Smooth muscle cell (in vitro differentiated cells): ENCODE results near the gene SNRPD1. TPM values are rescaled to one million over a fixed set of nuclear protein-coding genes. Genes with fewer than 3 reads are reported as not detected.
"Not testable (repeated sequence)": the region's sequence is repeated elsewhere in the genome, so short reads cannot be mapped to it uniquely, and the experiment has no call there.

ENCODE experiments used
- DNase-seq: peaks from one replicate; lab custom pipeline; 2025; ENCODE audit not compliant: unreplicated experiment; lab: John Stamatoyannopoulos, UW
- H2AFZ ChIP-seq: fragments of 200-600 bp; sonication (generic); 2 replicates; pipeline ENCODE4 v1.6.0; 2016; ENCODE audit warnings: antibody characterized with exemption, low read depth, mild to moderate bottlenecking
- H3F3A ChIP-seq: fragments of 200-600 bp; sonication (generic); 2 replicates; pipeline ENCODE4 v1.6.0; 2017; ENCODE audit warnings: antibody characterized with exemption, low read depth
- H3K27ac ChIP-seq: fragments of 200-600 bp; sonication (generic); 2 replicates; pipeline ENCODE4 v1.5.1; 2016; ENCODE audit warnings: low read depth, mild to moderate bottlenecking
- H3K27me3 ChIP-seq: fragments of 200-600 bp; sonication (generic); 2 replicates; pipeline ENCODE4 v1.6.1; 2016; ENCODE audit warnings: low read depth, mild to moderate bottlenecking
- H3K36me3 ChIP-seq: fragments of 200-600 bp; sonication (generic); 2 replicates; pipeline ENCODE4 v1.5.1; 2016; ENCODE audit warnings: low read depth
- H3K4me1 ChIP-seq: fragments of 200-600 bp; sonication (generic); 2 replicates; pipeline ENCODE4 v1.5.1; 2016; ENCODE audit warnings: low read depth
- H3K4me2 ChIP-seq: fragments of 200-600 bp; sonication (generic); 2 replicates; pipeline ENCODE4 v1.6.0; 2016; ENCODE audit warnings: mild to moderate bottlenecking
- H3K4me3 ChIP-seq: fragments of 200-600 bp; sonication (generic); 2 replicates; pipeline ENCODE4 v1.5.1; 2016; ENCODE audit warnings: mild to moderate bottlenecking
- H3K79me2 ChIP-seq: fragments of 200-600 bp; sonication (generic); 2 replicates; pipeline ENCODE4 v1.6.0; 2016; ENCODE audit warnings: low read depth, mild to moderate bottlenecking
- H3K9ac ChIP-seq: fragments of 200-600 bp; sonication (generic); 2 replicates; pipeline ENCODE4 v1.6.0; 2016; ENCODE audit warnings: low read depth
- H3K9me3 ChIP-seq: fragments of 200-600 bp; sonication (generic); replicated peaks from 2 replicates; pipeline ENCODE4 v1.5.1; 2016; ENCODE audit warnings: low read depth
- H4K20me1 ChIP-seq: fragments of 200-600 bp; sonication (generic); 2 replicates; pipeline ENCODE4 v1.6.0; 2016; ENCODE audit warnings: low read depth
- WGBS: methylation state at CpG from one replicate; pipeline ENCODE4 v1.1.7; 2016; ENCODE audit warnings: low lambda C conversion rate; 5-methylcytosine and 5-hydroxymethylcytosine counted together
- polyA plus RNA-seq: library from polyadenylated mRNA; unstranded; fragments of >200 nt; fragmentation: Nextera tagmentation; extraction: Ambion mirVana; gene quantifications from 2 replicates; pipeline ENCODE4 v1.2.1, GENCODE V29; 2016
- total RNA-seq: library from RNA; depleted of rRNA; stranded (reverse); fragments of >200 nt; gene quantifications from 2 replicates; pipeline ENCODE4 v1.2.3, GENCODE V29; 2014
- TF ChIP-seq, protein P1 (sequence below): fragments of 200-600 bp; sonication (generic); IDR thresholded peaks from 2 replicates; pipeline ENCODE4 v1.5.1; 2017; ENCODE audit warnings: borderline replicate concordance, mild to moderate bottlenecking, antibody characterized with exemption; ENCODE audit not compliant: insufficient read depth, poor library complexity, severe bottlenecking

The SNRPD1 gene
- total and polyA plus RNA-seq, 2 experiments from 2014 or later, result 23.0 to 129 TPM

DNA sequence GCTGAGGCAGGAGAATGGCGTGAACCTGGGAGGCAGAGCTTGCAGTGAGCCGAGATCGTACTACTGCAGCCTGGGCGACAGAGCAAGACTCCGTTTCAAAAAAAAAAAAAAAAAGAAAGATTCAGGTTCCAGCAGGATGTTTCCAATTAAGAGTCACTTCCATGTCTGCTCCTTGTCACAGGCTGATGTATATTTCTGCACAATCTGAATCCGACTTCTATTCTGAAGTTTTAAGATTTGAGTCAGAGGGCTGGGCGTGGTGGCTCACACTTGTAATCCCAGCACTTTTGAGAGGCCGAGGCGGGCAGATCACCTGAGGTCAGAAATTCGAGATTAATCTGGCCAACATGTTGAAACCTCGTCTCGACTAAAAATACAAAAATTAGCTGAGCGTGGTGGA lies 24.7 kb downstream of the SNRPD1 start:
- Histone ChIP-seq H3K4me1 (no peaks in the 10 kb centered on the region), H3K27ac (no peak overlapping the region), H3K9me3 (no peaks in the 10 kb centered on the region), H3F3A (no peaks in the 10 kb centered on the region), H3K9ac (no peak overlapping the region), H3K4me2 (no peak overlapping the region), H3K27me3 (no peaks in the 10 kb centered on the region), H3K79me2 (no peaks in the 10 kb centered on the region), H3K36me3 (peaks cover 2% of the 10 kb centered on the region), H2AFZ (no peak overlapping the region), H4K20me1 (no peaks in the 10 kb centered on the region), H3K4me3 (no peak overlapping the region)
- no peak for DNase-seq
- WGBS, result 92% methylated on average over 13 of the region's 13 CpGs
- TF ChIP-seq, protein P1, sequence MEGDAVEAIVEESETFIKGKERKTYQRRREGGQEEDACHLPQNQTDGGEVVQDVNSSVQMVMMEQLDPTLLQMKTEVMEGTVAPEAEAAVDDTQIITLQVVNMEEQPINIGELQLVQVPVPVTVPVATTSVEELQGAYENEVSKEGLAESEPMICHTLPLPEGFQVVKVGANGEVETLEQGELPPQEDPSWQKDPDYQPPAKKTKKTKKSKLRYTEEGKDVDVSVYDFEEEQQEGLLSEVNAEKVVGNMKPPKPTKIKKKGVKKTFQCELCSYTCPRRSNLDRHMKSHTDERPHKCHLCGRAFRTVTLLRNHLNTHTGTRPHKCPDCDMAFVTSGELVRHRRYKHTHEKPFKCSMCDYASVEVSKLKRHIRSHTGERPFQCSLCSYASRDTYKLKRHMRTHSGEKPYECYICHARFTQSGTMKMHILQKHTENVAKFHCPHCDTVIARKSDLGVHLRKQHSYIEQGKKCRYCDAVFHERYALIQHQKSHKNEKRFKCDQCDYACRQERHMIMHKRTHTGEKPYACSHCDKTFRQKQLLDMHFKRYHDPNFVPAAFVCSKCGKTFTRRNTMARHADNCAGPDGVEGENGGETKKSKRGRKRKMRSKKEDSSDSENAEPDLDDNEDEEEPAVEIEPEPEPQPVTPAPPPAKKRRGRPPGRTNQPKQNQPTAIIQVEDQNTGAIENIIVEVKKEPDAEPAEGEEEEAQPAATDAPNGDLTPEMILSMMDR, result no peak

DNA sequence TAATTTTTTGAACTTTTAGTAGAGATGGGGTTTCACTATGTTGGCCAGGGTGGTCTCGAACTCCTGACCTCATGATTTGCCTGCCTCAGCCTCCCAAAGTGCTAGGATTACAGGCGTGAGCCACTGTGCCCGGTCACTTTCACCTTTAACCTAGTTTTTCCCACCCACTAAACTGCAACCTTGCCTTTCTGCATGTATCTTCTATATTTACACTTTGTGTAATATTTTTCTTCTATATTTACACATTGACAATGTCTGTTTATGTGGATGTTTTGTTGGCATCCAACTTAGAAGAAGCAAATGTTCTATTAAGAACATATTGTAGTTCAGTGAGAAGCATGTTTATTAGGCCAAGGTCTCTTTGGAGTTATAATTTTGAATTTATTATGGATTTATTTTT lies 26.7 kb downstream of the SNRPD1 start:
- Histone ChIP-seq H3K4me2 (no peak overlapping the region), H3K4me3 (no peak overlapping the region), H3F3A (no peaks in the 10 kb centered on the region), H4K20me1 (no peaks in the 10 kb centered on the region), H3K27ac (no peak overlapping the region), H3K9ac (no peak overlapping the region), H3K79me2 (no peaks in the 10 kb centered on the region), H3K27me3 (no peaks in the 10 kb centered on the region), H2AFZ (no peak overlapping the region), H3K36me3 (no peaks in the 10 kb centered on the region), H3K4me1 (no peaks in the 10 kb centered on the region), H3K9me3 (no peaks in the 10 kb centered on the region)
- 98% methylated on average over 3 of the region's 3 CpGs for WGBS
- TF ChIP-seq, protein P1, result no peak
- DNase-seq, result no peak

DNA sequence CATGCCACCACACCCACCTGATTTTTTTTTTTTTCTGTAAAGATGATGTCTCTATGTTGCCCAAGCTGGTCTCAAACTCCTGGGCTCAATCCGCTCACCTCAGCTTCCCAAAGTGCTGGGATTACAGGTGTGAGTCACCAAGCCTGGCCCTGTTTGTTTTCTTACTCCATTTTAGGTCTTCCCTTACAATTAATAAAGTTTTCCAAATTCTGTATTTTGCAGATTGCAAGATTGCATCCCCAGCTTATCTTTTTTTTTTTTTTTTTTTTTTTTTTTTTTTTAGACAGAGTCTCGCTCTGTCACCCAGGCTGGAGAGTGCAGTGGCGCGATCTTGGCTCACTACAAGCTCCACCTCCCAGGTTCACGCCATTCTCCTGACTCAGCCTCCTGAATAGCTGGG lies 28.3 kb downstream of the SNRPD1 start:
- not testable (repeated sequence) for H4K20me1 ChIP-seq, H3K4me1 ChIP-seq, H2AFZ ChIP-seq, H3K4me2 ChIP-seq, H3F3A ChIP-seq, DNase-seq, H3K79me2 ChIP-seq, H3K9ac ChIP-seq, H3K4me3 ChIP-seq, H3K36me3 ChIP-seq, H3K27ac ChIP-seq, H3K9me3 ChIP-seq, H3K27me3 ChIP-seq
- 100% methylated on average over 5 of the region's 5 CpGs for WGBS

DNA sequence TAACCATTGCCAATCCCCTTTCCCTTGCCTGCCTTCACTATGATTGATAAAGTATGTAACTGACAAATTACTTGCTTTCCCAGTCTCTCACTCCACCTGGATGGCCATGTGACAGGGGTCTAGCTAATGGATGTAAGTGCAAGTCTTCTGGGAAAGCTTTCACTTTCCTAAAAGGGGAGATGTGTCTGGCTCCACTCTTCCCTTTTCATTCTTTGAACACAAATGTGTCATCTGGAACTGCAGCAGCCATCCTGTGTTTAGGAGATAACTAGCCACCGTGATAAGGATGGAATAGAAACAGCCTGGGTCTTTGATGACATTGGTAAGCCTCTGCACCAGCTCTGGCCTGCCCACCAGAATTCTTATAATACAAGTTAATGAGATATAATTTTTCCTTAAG lies 38.2 kb downstream of the SNRPD1 start:
- no peaks in the 10 kb centered on the region for H3F3A ChIP-seq

More for the DNA sequence above, 38.2 kb downstream of the SNRPD1 start:
- TF ChIP-seq, protein P1, result no peak
- Histone ChIP-seq H3K4me2 (no peak overlapping the region), H3K79me2 (no peaks in the 10 kb centered on the region), H2AFZ (no peak overlapping the region), H3K4me3 (no peak overlapping the region), H3K27ac (no peak overlapping the region), H3K36me3 (no peaks in the 10 kb centered on the region), H3K27me3 (no peaks in the 10 kb centered on the region), H4K20me1 (no peaks in the 10 kb centered on the region), H3K9ac (no peak overlapping the region), H3K9me3 (no peaks in the 10 kb centered on the region), H3K4me1 (no peaks in the 10 kb centered on the region)
- 26% methylated on average over 1 of the region's 1 CpG for WGBS
- no peak for DNase-seq
